PC-3 (cell line): Measurements from ENCODE around the gene BRCC3. TPM values are rescaled to one million over a fixed set of nuclear protein-coding genes. Genes with fewer than 3 reads are reported as not detected.
A peak's percentile ranks its signal among the peaks of the same experiment; 100 is the strongest.
"Not testable (repeated sequence)": the region's sequence is repeated elsewhere in the genome, so short reads cannot be mapped to it uniquely, and the experiment has no call there.

Experiments
- ATAC-seq: fragments of 200-7000 bp; cut with Tn5 transposase; 2 replicates; pipeline ENCODE4 v1.9.1; 2020; ENCODE audit warnings: mild to moderate bottlenecking, moderate library complexity
- BruUV-seq: library from RNA; stranded (reverse); fragments of 400-500 nt; replicated peaks from 2 replicates; lab custom pipeline; 2021; lab: Mats Ljungman, UMichigan
- CTCF ChIA-PET: fragments of 300-600 bp; sonication (Branson Sonifier 250); formaldehyde crosslinking; loops from one replicate; lab custom pipeline; 2022; ENCODE audit warnings: antibody characterized with exemption; lab: Charles Lee
- POLR2A ChIA-PET: fragments of 300-600 bp; sonication (Branson Sonifier 250); formaldehyde crosslinking; loops from one replicate; lab custom pipeline; 2022; ENCODE audit warnings: antibody characterized with exemption; ENCODE audit not compliant: unreplicated experiment; lab: Charles Lee
- DNase-seq: peaks from one replicate; pipeline ENCODE4 v3.0.0-alpha.2; 2015
- H2AFZ ChIP-seq: fragments of 300-600 bp; sonication (generic); 2 replicates; pipeline ENCODE4 v1.6.0; 2016; ENCODE audit warnings: antibody characterized with exemption, low read length
- H3F3A ChIP-seq: fragments of 300-600 bp; sonication (generic); one replicate; pipeline ENCODE4 v1.6.0; 2017; ENCODE audit warnings: antibody characterized with exemption, low read length, control low read depth, mild to moderate bottlenecking; ENCODE audit not compliant: unreplicated experiment
- H3K27ac ChIP-seq: fragments of 300-600 bp; sonication (generic); 2 replicates; pipeline ENCODE4 v1.5.1; 2016; ENCODE audit warnings: mild to moderate bottlenecking, low read length
- H3K27me3 ChIP-seq: fragments of 300-600 bp; sonication (generic); 2 replicates; pipeline ENCODE4 v1.6.1; 2016; ENCODE audit warnings: low read length, mixed read lengths
- H3K36me3 ChIP-seq: fragments of 300-600 bp; sonication (generic); 2 replicates; pipeline ENCODE4 v1.6.1; 2016; ENCODE audit warnings: low read depth, mixed run types, low read length, mixed read lengths
- H3K4me1 ChIP-seq: fragments of 300-600 bp; sonication (generic); 2 replicates; pipeline ENCODE4 v1.5.1; 2016; ENCODE audit warnings: low read length; ENCODE audit not compliant: insufficient read depth
- H3K4me2 ChIP-seq: fragments of 300-600 bp; sonication (generic); 2 replicates; pipeline ENCODE4 v1.6.0; 2016; ENCODE audit warnings: low read length
- H3K4me3 ChIP-seq: fragments of 300-600 bp; sonication (generic); 2 replicates; pipeline ENCODE4 v1.5.1; 2016; ENCODE audit warnings: mild to moderate bottlenecking, low read length, mixed read lengths
- H3K79me2 ChIP-seq: fragments of 300-600 bp; sonication (generic); 2 replicates; pipeline ENCODE4 v1.6.1; 2017; ENCODE audit warnings: low read length, mixed read lengths
- H3K9ac ChIP-seq: fragments of 300-600 bp; sonication (generic); 2 replicates; pipeline ENCODE4 v1.6.0; 2016; ENCODE audit warnings: mild to moderate bottlenecking, low read length
- H3K9me2 ChIP-seq: fragments of 300-600 bp; sonication (generic); replicated peaks from 2 replicates; pipeline ENCODE4 v1.6.1; 2016; ENCODE audit warnings: mixed run types, low read length, mixed read lengths
- H3K9me3 ChIP-seq: fragments of 300-600 bp; sonication (generic); 2 replicates; pipeline ENCODE4 v1.6.1; 2016; ENCODE audit warnings: low read length, mixed read lengths
- H4K20me1 ChIP-seq: fragments of 300-600 bp; sonication (generic); 2 replicates; pipeline ENCODE4 v1.6.1; 2016; ENCODE audit warnings: low read length, mixed read lengths
- EZH2 ChIP-seq: fragments of 300-600 bp; sonication (generic); IDR thresholded peaks from one replicate; pipeline ENCODE4 v1.6.1; 2017; ENCODE audit warnings: antibody characterized with exemption, mild to moderate bottlenecking, low read length; ENCODE audit not compliant: unreplicated experiment
- EZH2phosphoT487 ChIP-seq: fragments of 300-600 bp; sonication (generic); IDR thresholded peaks from 2 replicates; pipeline ENCODE4 v1.6.1; 2018; ENCODE audit warnings: mild to moderate bottlenecking, antibody characterized with exemption, low read length, borderline replicate concordance
- intact Hi-C: fragments of 100-400 bp; cut with micrococcal nuclease; formaldehyde crosslinking; loops from 2 replicates; pipeline ENCODE4 v1.9.0; 2023
- total RNA-seq: library from RNA; depleted of rRNA; stranded (reverse); fragments of >200 nt; gene quantifications from 2 replicates; pipeline ENCODE4 v1.2.3, GENCODE V29; 2014
- TF ChIP-seq, protein P1 (sequence below): fragments of 300-600 bp; sonication (generic); conservative IDR thresholded peaks from 2 replicates; pipeline ENCODE4 v1.5.1; 2017; ENCODE audit warnings: antibody characterized with exemption, low read depth, mild to moderate bottlenecking, low read length

Gene BRCC3
- total RNA-seq, 1 experiment from 2014 or later: 19.7 TPM

DNA sequence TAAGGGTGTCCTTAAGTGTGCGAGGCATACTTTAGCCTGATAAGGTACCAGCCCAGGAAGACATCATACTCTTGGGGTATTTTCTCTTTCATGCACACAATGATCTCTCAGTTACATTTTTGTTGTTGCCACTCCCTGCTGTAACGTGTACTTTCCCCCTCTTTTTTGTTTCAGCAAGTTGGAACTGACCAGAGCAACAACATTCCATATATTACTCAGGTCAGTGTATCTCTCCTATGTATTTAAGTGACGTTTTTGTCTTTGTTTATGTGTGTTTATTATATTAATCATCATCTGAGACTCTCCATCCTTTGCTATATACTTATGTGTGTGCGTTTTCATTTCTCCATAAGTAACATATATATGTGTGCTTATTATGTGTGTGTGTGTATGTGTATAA lies 73.6 kb downstream of the BRCC3 start:
- no peak for TF ChIP-seq EZH2
- TF ChIP-seq, protein P1, sequence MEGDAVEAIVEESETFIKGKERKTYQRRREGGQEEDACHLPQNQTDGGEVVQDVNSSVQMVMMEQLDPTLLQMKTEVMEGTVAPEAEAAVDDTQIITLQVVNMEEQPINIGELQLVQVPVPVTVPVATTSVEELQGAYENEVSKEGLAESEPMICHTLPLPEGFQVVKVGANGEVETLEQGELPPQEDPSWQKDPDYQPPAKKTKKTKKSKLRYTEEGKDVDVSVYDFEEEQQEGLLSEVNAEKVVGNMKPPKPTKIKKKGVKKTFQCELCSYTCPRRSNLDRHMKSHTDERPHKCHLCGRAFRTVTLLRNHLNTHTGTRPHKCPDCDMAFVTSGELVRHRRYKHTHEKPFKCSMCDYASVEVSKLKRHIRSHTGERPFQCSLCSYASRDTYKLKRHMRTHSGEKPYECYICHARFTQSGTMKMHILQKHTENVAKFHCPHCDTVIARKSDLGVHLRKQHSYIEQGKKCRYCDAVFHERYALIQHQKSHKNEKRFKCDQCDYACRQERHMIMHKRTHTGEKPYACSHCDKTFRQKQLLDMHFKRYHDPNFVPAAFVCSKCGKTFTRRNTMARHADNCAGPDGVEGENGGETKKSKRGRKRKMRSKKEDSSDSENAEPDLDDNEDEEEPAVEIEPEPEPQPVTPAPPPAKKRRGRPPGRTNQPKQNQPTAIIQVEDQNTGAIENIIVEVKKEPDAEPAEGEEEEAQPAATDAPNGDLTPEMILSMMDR: no peak
- no peak for TF ChIP-seq EZH2phosphoT487
- ATAC-seq (peak; percentile 78), DNase-seq (peak; percentile 60)
- Histone ChIP-seq H3K27ac (peak overlapping the region; percentile 61), H2AFZ (no peak overlapping the region), H3K36me3 (no peaks in the 10 kb centered on the region), H3K4me1 (peaks cover 13% of the 10 kb centered on the region; the same call in 1 of the 2 replicates), H3K9ac (no peak overlapping the region), H3K79me2 (no peaks in the 10 kb centered on the region), H3K9me2 (no peaks in the 10 kb centered on the region), H3F3A (no peaks in the 10 kb centered on the region), H3K27me3 (no peaks in the 10 kb centered on the region), H3K4me3 (no peak overlapping the region), H4K20me1 (no peaks in the 10 kb centered on the region), H3K9me3 (no peaks in the 10 kb centered on the region), H3K4me2 (peak overlapping the region; percentile 43)
- CTCF ChIA-PET: no interaction called here
- intact Hi-C loops: no loop called here
- POLR2A ChIA-PET: no interaction called here
- no TSS peak for BruUV-seq

DNA sequence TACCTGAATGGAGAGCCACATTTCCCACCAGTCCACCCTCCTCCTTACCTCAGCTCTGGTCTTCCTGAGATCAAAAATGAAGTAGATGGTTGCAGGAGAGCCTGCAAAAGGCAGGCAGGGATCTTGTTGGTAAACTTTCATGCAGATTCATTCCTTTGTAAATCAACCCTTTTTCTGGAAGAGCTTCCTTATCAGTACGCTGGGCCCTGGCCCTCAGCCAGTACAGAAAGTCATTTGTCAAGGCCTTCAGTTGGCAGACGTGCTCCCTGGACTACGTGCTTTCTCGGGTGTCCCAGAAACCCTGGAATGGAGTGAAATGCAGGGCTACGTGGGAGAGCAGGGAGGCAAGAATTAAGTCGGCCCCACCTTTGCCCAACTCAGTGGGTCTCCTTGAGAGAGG lies 76.3 kb downstream of the BRCC3 start:
- H3K27ac ChIP-seq, H3K4me3 ChIP-seq, H3K79me2 ChIP-seq, H3K4me2 ChIP-seq, POLR2A ChIA-PET, H3F3A ChIP-seq, H3K9me2 ChIP-seq, DNase-seq, H3K27me3 ChIP-seq, H4K20me1 ChIP-seq, ATAC-seq, intact Hi-C loops, BruUV-seq, H3K9me3 ChIP-seq, H3K9ac ChIP-seq, H2AFZ ChIP-seq, CTCF ChIA-PET, H3K36me3 ChIP-seq: not testable (repeated sequence)
- H3K4me1 ChIP-seq: peaks cover 13% of the 10 kb centered on the region; the same call in 1 of the 2 replicates

DNA sequence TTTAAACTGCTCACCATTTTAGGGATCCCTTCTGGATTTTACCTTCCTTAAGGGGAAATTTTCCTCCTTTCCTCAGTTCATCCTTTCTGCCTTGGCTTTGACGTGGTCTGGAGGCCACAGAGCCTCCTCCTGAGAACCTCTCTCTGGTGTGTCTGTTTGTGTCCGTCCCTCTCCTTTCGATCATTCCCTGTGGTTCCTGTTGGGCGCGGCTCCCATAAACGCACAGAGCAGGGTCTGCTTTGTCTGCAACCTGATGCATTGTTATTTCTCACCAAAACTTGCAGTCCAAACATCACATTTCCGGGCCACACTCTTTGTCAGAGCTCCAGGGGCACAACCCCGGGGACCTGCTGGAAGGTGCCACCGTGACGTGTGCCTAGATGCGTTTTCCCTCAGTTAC lies 76.9 kb downstream of the BRCC3 start:
- CTCF ChIA-PET: interaction anchor here (0.6 to 0.7 kb wide), 2 partner anchors 57 to 230 kb away, joined by 4 read pairs; no protein-coding TSS in a partner anchor
- peaks cover 13% of the 10 kb centered on the region; the same call in 1 of the 2 replicates for H3K4me1 ChIP-seq
- intact Hi-C loops, H3K27me3 ChIP-seq, H3K4me2 ChIP-seq, H3K36me3 ChIP-seq, BruUV-seq, H3K9me2 ChIP-seq, H3F3A ChIP-seq, DNase-seq, H3K79me2 ChIP-seq, ATAC-seq, H3K9ac ChIP-seq, H2AFZ ChIP-seq, H3K9me3 ChIP-seq, POLR2A ChIA-PET, H4K20me1 ChIP-seq, H3K27ac ChIP-seq, H3K4me3 ChIP-seq: not testable (repeated sequence)
